HG02840 (cell line): Measurements from ENCODE around the gene PRR30.

Experiments
- ATAC-seq: cut with Tn5 transposase; IDR thresholded peaks from one replicate; pipeline ENCODE4 v1.9.1; 2021; ENCODE audit warnings: mild to moderate bottlenecking, moderate library complexity, moderate number of reproducible peaks; ENCODE audit not compliant: unreplicated experiment, low FRiP score

Gene PRR30

GRCh38 chr2:27102329-27102728 lies 36.9 kb downstream of the PRR30 start:
- ATAC-seq, result no peak

- no peak for ATAC-seq
Measured at GRCh38 chr2:27100036-27100435, 39.2 kb downstream of the PRR30 start.

- ATAC-seq, result no peak
Measured at GRCh38 chr2:27099334-27099955, 39.8 kb downstream of the PRR30 start.

- no peak for ATAC-seq
Measured at GRCh38 chr2:27097341-27097740, 41.9 kb downstream of the PRR30 start.

- no peak for ATAC-seq
Measured at GRCh38 chr2:27096748-27097297, 42.4 kb downstream of the PRR30 start.

- ATAC-seq, result no peak
Measured at GRCh38 chr2:27095745-27096651, 43.2 kb downstream of the PRR30 start.

- ATAC-seq, result no peak
Measured at GRCh38 chr2:27095427-27095744, 43.8 kb downstream of the PRR30 start.

- no peak for ATAC-seq
Measured at GRCh38 chr2:27094353-27094984, 44.7 kb downstream of the PRR30 start.

- no peak for ATAC-seq
Measured at GRCh38 chr2:27093430-27094352, 45.5 kb downstream of the PRR30 start.

GRCh38 chr2:27092696-27093429 lies 46.3 kb downstream of the PRR30 start:
- no peak for ATAC-seq

GRCh38 chr2:27091746-27092695 lies 47.2 kb downstream of the PRR30 start:
- ATAC-seq, result no peak

GRCh38 chr2:27089111-27089954 lies 49.9 kb downstream of the PRR30 start:
- ATAC-seq, result no peak

GRCh38 chr2:27088634-27089033 lies 50.6 kb downstream of the PRR30 start:
- ATAC-seq, result no peak

GRCh38 chr2:27087823-27088410 lies 51.3 kb downstream of the PRR30 start:
- no peak for ATAC-seq
